Body of pancreas (tissue), 4 donors: Measurements from ENCODE around the gene CCDC28B.

Source experiments
- POLR2A ChIP-seq, 3 donors: fragments of 450-650 bp; IDR thresholded peaks; one replicate each; pipeline ENCODE4 v1.6.1; 2016; ENCODE audit warnings: antibody characterized with exemption in 3 of 3, mild to moderate bottlenecking in 2 of 3
- TF ChIP-seq, protein P1 (sequence below), 7 experiments: fragments of 450-650 bp in 4 of 7; fragments of 200-600 bp in 3 of 7; sonication (generic) in 3 of 7; IDR thresholded peaks; one replicate each; pipeline ENCODE4 v1.5.1; 2016 to 2019; ENCODE audit warnings: antibody characterized with exemption in 7 of 7

DNA sequence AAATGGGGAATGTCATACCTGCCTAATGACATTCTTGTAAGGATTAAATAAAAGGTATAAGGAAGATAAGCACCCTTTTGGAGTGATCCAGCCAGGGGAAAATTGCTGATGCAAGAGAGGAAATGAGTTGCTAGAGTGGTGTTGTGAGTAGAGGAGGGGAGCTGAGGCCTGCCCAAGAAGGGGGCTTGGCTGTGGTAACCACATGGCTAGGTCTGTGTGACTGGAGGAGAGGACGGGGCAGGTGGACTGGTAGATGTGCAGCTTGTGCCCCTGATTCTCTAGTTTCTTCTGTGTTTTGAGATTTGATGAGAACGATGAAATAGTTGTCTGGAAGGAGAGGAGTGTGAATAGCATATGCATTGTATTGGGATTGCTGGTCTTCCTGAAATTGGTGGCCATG is 14.3 kb upstream of the CCDC28B start:
- TF ChIP-seq, protein P1, sequence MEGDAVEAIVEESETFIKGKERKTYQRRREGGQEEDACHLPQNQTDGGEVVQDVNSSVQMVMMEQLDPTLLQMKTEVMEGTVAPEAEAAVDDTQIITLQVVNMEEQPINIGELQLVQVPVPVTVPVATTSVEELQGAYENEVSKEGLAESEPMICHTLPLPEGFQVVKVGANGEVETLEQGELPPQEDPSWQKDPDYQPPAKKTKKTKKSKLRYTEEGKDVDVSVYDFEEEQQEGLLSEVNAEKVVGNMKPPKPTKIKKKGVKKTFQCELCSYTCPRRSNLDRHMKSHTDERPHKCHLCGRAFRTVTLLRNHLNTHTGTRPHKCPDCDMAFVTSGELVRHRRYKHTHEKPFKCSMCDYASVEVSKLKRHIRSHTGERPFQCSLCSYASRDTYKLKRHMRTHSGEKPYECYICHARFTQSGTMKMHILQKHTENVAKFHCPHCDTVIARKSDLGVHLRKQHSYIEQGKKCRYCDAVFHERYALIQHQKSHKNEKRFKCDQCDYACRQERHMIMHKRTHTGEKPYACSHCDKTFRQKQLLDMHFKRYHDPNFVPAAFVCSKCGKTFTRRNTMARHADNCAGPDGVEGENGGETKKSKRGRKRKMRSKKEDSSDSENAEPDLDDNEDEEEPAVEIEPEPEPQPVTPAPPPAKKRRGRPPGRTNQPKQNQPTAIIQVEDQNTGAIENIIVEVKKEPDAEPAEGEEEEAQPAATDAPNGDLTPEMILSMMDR (IDR thresholded peaks at IDR 0.05), result no peak
- TF ChIP-seq POLR2A (IDR thresholded peaks at IDR 0.05), result no peak
